Hepatocyte (in vitro differentiated cells): ENCODE results near the gene KCNQ1. TPM values are rescaled to one million over a fixed set of nuclear protein-coding genes. Genes with fewer than 3 reads are reported as not detected.

Experiments
- DNase-seq: peaks from one replicate; pipeline ENCODE4 v3.0.0-alpha.2; 2016; ENCODE audit warnings: low spot score
- H2AFZ ChIP-seq: fragments of 200-600 bp; sonication (generic); 2 replicates; pipeline ENCODE4 v1.6.0; 2016; ENCODE audit warnings: antibody characterized with exemption, mild to moderate bottlenecking
- H3K27ac ChIP-seq: fragments of 200-600 bp; sonication (generic); 2 replicates; pipeline ENCODE4 v1.5.1; 2016; ENCODE audit warnings: mild to moderate bottlenecking
- H3K27me3 ChIP-seq: fragments of 200-600 bp; sonication (generic); 2 replicates; pipeline ENCODE4 v1.6.1; 2016
- H3K36me3 ChIP-seq: fragments of 200-600 bp; sonication (generic); replicated peaks from 2 replicates; pipeline ENCODE4 v1.5.1; 2016; ENCODE audit warnings: low read depth; ENCODE audit not compliant: insufficient read depth
- H3K4me1 ChIP-seq: fragments of 200-600 bp; sonication (generic); 2 replicates; pipeline ENCODE4 v1.5.1; 2016; ENCODE audit warnings: mild to moderate bottlenecking, moderate library complexity; ENCODE audit not compliant: insufficient read depth
- H3K4me2 ChIP-seq: fragments of 200-600 bp; sonication (generic); 2 replicates; pipeline ENCODE4 v1.6.0; 2016
- H3K4me3 ChIP-seq: fragments of 200-600 bp; sonication (generic); 2 replicates; pipeline ENCODE4 v1.5.1; 2016; ENCODE audit warnings: mild to moderate bottlenecking
- H3K79me2 ChIP-seq: fragments of 200-600 bp; sonication (generic); 2 replicates; pipeline ENCODE4 v1.6.0; 2017; ENCODE audit warnings: mild to moderate bottlenecking
- H3K9me2 ChIP-seq: fragments of 200-600 bp; sonication (generic); replicated peaks from 2 replicates; pipeline ENCODE4 v1.6.0; 2017; ENCODE audit warnings: mild to moderate bottlenecking; ENCODE audit not compliant: insufficient read depth
- H3K9me3 ChIP-seq: fragments of 200-600 bp; sonication (generic); 2 replicates; pipeline ENCODE4 v1.5.1; 2016; ENCODE audit warnings: low read depth, mild to moderate bottlenecking
- H4K20me1 ChIP-seq: fragments of 200-600 bp; sonication (generic); 2 replicates; pipeline ENCODE4 v1.6.0; 2016; ENCODE audit warnings: mild to moderate bottlenecking; ENCODE audit not compliant: insufficient read depth, poor library complexity, severe bottlenecking
- CTCF ChIP-seq: fragments of 200-600 bp; sonication (generic); IDR thresholded peaks from 2 replicates; pipeline ENCODE4 v1.5.1; 2016; ENCODE audit warnings: antibody characterized with exemption, mild to moderate bottlenecking; ENCODE audit not compliant: poor library complexity
- EZH2 ChIP-seq: fragments of 200-600 bp; sonication (generic); IDR thresholded peaks from 2 replicates; pipeline ENCODE4 v1.6.1; 2016; ENCODE audit warnings: antibody characterized with exemption, mild to moderate bottlenecking, borderline replicate concordance
- EZH2phosphoT487 ChIP-seq: fragments of 200-600 bp; sonication (generic); IDR thresholded peaks from one replicate; pipeline ENCODE4 v1.6.1; 2018; ENCODE audit warnings: antibody characterized with exemption, mild to moderate bottlenecking, low read depth, moderate library complexity; ENCODE audit not compliant: unreplicated experiment, severe bottlenecking
- WGBS: methylation state at CpG from one replicate; pipeline ENCODE4 v1.1.6; 2016; ENCODE audit warnings: low lambda C conversion rate; ENCODE audit errors: missing lambda C conversion rate; 5-methylcytosine and 5-hydroxymethylcytosine counted together
- polyA plus RNA-seq: library from polyadenylated mRNA; unstranded; fragments of >200 nt; fragmentation: Nextera tagmentation; extraction: Ambion mirVana; gene quantifications from 2 replicates; pipeline ENCODE4 v1.2.1, GENCODE V29; 2016
- total RNA-seq: library from RNA; depleted of rRNA; stranded (reverse); fragments of >200 nt; gene quantifications from 2 replicates; pipeline ENCODE4 v1.2.3, GENCODE V29; 2014

The KCNQ1 gene
- total and polyA plus RNA-seq, 2 experiments from 2014 or later = 1.8 to 6.4 TPM

GRCh38 chr11:2803186-2804091 lies 358.6 kb downstream of the KCNQ1 start:
- no peak overlapping the region for H3K27ac ChIP-seq
- no peaks in the 10 kb centered on the region for H3K79me2 ChIP-seq
- no peaks in the 10 kb centered on the region for H3K9me2 ChIP-seq
- H3K4me1 ChIP-seq = peaks cover 33% of the 10 kb centered on the region
- no peak overlapping the region for H3K4me3 ChIP-seq
- no peaks in the 10 kb centered on the region for H3K9me3 ChIP-seq
- DNase-seq = no peak
- no peaks in the 10 kb centered on the region for H3K36me3 ChIP-seq
- 91% methylated on average over 17 of the region's 20 CpGs for WGBS
- H2AFZ ChIP-seq = no peak overlapping the region
- no peaks in the 10 kb centered on the region for H3K27me3 ChIP-seq
- H4K20me1 ChIP-seq = no peaks in the 10 kb centered on the region
- TF ChIP-seq EZH2 = no peak
- TF ChIP-seq CTCF = no peak
- TF ChIP-seq EZH2phosphoT487 = no peak
- no peak overlapping the region for H3K4me2 ChIP-seq

- no peak overlapping the region for H3K4me3 ChIP-seq
- no peaks in the 10 kb centered on the region for H3K36me3 ChIP-seq
- no peaks in the 10 kb centered on the region for H4K20me1 ChIP-seq
- no peaks in the 10 kb centered on the region for H3K27me3 ChIP-seq
- peaks cover 36% of the 10 kb centered on the region for H3K4me1 ChIP-seq
- no peak overlapping the region for H3K4me2 ChIP-seq
- no peak overlapping the region for H2AFZ ChIP-seq
- TF ChIP-seq EZH2phosphoT487 (no peak), EZH2 (no peak), CTCF (no peak)
- 94% methylated on average over 10 of the region's 10 CpGs for WGBS
- no peak overlapping the region for H3K27ac ChIP-seq
- H3K79me2 ChIP-seq = no peaks in the 10 kb centered on the region
- H3K9me3 ChIP-seq = no peaks in the 10 kb centered on the region
- no peaks in the 10 kb centered on the region for H3K9me2 ChIP-seq
- DNase-seq = no peak
Measured at GRCh38 chr11:2804189-2804588, 359.4 kb downstream of the KCNQ1 start.

GRCh38 chr11:2804701-2805387 lies 360.0 kb downstream of the KCNQ1 start:
- Histone ChIP-seq H3K79me2 (no peaks in the 10 kb centered on the region), H3K4me3 (no peak overlapping the region), H3K36me3 (no peaks in the 10 kb centered on the region), H3K4me1 (peaks cover 41% of the 10 kb centered on the region), H3K9me2 (no peaks in the 10 kb centered on the region), H2AFZ (no peak overlapping the region), H3K9me3 (no peaks in the 10 kb centered on the region), H4K20me1 (no peaks in the 10 kb centered on the region), H3K27me3 (no peaks in the 10 kb centered on the region), H3K27ac (peak overlapping the region; percentile 88), H3K4me2 (no peak overlapping the region)
- no peak for TF ChIP-seq EZH2
- no peak for TF ChIP-seq EZH2phosphoT487
- TF ChIP-seq CTCF = no peak
- WGBS = 76% methylated on average over 19 of the region's 19 CpGs
- DNase-seq = no peak
